Activated CD8-positive, alpha-beta memory T cell treated with anti-CD3 and anti-CD28 coated beads for 36 hours (primary cell): ENCODE results near the gene CYP26B1. TPM values are rescaled to one million over a fixed set of nuclear protein-coding genes. Genes with fewer than 3 reads are reported as not detected.

Experiments
- CTCF ChIA-PET: fragments of 350-600 bp; sonication (Branson Sonifier 250); formaldehyde crosslinking; loops from one replicate; lab custom pipeline; 2021; ENCODE audit warnings: antibody characterized with exemption; lab: Charles Lee
- POLR2A ChIA-PET: fragments of 350-600 bp; sonication (Branson Sonifier 250); formaldehyde crosslinking; loops from one replicate; lab custom pipeline; 2021; ENCODE audit warnings: antibody characterized with exemption; lab: Charles Lee
- total RNA-seq, 2 experiments: library from RNA; stranded (reverse); gene quantifications; one replicate each; pipeline ENCODE4 v1.2.3, GENCODE V29; 2021

Gene CYP26B1
- not detected for total RNA-seq

DNA sequence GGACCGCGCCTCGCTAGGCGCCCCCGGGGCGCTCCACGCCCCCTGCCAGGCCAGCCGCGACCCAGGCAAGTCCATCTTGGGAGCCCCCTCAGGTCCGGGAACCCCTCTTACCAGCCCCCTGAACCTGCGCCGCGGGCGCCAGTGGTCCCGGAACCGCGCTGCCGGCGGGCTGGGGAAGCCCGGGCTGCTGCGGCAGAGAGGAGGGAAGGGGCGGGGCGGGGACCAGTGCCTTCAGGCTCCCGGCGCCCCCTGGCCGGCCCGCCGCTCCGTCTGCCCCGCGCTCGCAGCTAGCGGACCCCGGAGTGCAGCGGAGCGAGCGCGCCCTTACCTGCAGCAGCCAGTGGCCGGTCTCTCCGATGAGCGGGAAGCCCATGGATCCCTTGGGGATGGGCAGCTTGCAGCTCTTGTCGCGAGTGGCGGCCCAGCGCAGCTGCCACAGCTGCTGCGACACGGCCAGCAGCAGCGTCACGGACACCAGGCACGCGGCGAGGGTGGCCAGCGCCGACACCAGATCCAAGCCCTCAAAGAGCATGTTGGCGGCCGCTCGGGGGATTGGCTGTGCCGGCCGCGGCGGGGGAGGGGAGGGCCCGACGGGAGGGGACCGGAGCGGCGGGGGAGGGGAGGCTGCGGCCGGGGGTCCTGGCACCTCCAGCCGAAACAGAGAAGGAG lies at the start of gene CYP26B1:
TSS of gene CYP26B1 (minus strand) at position 560 of the 669 bp plus-strand sequence. CDS start at position 532, 28 bp downstream.
- ChIA-PET CTCF (interaction anchor here (3.2 kb wide), 1 partner anchor 224 kb away, joined by 35 read pairs; no protein-coding TSS in a partner anchor), POLR2A (no interaction called here)

DNA sequence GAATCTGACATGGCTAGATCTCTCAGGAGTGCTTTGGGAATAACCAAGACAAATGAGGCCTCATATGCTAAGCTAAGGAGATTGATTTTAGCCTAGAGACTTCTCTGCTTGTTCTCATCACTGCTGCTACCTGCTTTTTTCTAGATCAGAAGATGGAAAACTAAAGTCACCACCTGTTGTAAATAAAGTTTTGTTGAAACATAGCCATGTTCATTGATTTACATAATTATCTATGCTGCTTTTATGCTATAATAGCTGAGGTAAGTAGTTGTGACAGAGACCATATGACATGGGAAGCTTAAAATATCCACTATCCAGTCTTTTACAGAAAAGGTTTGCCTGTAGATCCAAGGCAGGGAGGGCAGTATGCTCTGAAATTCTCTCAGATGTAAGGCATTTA lies 46.1 kb upstream of the CYP26B1 start:
- POLR2A ChIA-PET, result no interaction called here
- CTCF ChIA-PET, result no interaction called here

DNA sequence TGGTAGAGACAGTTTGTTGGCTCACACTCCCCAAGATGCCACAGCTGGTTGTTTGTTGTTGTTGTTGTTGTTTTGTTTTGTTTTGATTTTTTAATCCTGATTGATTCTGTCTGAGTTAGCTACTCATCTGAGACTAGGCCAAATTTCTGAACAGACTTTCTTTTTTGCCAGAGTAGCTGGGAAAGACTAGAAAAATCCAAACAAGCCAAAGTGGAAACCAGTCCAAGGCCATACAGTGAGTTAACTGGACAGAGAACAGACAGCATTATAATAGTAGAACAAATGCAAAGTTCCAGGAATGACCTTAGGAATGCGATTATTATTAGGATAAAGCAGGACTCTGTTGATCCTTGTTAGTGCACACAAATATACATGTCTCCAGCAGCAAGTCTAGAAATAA lies 43.8 kb upstream of the CYP26B1 start:
- ChIA-PET POLR2A (no interaction called here), CTCF (no interaction called here)

DNA sequence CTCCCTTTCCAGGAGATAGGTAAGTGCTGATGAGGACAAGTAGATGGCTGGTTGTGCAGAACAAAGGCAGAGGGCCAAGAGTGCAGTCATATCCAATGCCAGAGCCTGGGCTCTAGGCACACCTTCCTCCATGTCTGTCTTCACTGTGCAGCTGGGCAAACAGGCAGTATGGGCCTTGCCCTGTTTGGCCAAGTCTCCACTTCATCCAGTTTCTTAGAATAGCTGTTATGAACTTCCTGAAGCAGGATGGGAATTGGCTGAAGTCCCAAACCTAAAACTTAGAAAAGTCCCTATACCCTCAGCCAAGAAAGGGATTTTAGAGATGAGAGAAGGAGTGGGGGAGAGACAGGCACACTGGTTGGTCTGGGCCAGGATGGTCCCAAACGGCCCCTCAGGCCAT lies 37.5 kb upstream of the CYP26B1 start:
- POLR2A ChIA-PET, result no interaction called here

GRCh38 chr2:72183466-72183865 lies 35.8 kb upstream of the CYP26B1 start:
- ChIA-PET POLR2A (no interaction called here), CTCF (no interaction called here)

More for the DNA sequence above, 37.5 kb upstream of the CYP26B1 start:
- CTCF ChIA-PET, result no interaction called here

- CTCF ChIA-PET, result no interaction called here
- POLR2A ChIA-PET, result no interaction called here
These were observed 35.4 kb upstream of the CYP26B1 start for GRCh38 chr2:72183016-72183415.

- POLR2A ChIA-PET, result no interaction called here
- CTCF ChIA-PET, result no interaction called here
These were observed 34.9 kb upstream of the CYP26B1 start for GRCh38 chr2:72182547-72182946.

GRCh38 chr2:72181616-72182015 lies 34.0 kb upstream of the CYP26B1 start:
- POLR2A ChIA-PET, result no interaction called here

DNA sequence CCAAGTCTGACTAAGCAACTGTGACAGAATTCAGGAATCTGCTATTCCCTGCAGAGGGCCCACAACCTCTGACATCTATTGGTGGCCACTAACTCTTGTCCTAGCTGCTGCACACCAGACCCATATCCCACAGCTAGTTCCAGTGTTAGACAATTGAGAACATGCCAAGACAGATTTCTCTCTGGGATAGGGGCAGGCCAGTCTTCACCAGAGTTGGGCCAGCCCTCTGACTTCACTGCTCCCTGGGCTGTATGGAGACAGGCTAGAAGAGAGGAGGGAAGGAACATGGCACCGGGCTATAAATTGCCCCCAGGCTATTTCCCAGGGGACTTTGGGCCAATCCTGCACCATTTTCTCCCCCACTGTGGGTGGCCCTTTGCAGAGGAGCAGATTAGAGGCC lies 32.7 kb upstream of the CYP26B1 start:
- CTCF ChIA-PET, result no interaction called here
- POLR2A ChIA-PET, result no interaction called here

More at GRCh38 chr2:72181616-72182015, 34.0 kb upstream of the CYP26B1 start:
- CTCF ChIA-PET, result no interaction called here

DNA sequence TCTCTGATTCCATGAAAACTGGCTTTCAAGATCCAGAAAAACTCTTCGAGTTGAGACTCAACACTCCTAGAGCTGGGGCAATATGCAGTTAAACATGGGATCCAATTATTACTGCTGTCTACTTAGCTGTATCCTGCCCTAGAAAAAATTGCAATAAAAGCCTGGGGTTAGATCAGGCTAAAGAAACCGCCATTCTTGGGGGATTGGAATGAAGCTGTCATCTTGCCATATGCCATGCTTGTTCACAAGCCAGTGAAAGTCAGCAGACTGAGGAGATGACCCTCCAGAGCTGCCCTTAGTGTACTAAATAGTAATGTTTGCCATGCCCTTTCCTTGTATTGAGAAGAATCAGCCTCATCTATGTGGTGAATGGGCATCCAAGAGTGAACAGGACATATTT lies 30.9 kb upstream of the CYP26B1 start:
- ChIA-PET POLR2A (no interaction called here), CTCF (no interaction called here)

GRCh38 chr2:72176281-72176680 lies 28.6 kb upstream of the CYP26B1 start:
- ChIA-PET CTCF (no interaction called here), POLR2A (no interaction called here)

- CTCF ChIA-PET, result no interaction called here
- POLR2A ChIA-PET, result no interaction called here
These were observed 28.0 kb upstream of the CYP26B1 start for GRCh38 chr2:72175636-72176035.

DNA sequence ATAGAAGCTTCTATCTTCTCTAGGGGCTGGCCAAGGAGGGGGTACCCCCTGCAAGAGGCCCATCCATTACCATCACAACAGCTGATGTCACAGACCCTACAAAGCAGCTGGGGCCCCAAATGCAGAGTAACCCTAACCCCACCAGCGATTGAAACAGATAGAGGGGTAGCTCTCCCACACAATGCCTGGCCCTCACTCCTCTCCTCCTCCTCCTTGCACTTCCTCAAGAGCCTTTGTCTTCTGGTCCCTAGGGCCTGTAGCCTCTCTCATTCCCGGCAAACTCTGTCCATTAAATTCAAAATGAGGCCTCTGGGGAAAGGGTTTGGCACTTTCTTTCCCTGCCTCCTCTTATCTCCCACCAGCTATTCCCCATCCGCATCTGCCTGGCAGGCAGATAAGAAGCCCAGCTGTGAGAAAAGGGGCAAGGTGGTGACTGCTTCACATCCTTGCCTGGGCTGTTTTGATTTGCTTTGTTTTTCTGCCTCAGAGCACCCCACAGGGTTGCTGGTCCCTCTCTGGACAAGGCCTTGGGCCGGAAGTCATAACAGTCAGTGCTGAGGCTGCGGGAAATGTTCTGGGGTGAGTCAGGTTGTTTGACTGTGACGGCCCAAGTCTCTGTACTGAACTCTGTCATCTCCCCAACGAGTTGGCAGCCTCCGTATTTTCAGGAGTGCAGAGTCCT lies 26.1 kb upstream of the CYP26B1 start:
- CTCF ChIA-PET, result no interaction called here

GRCh38 chr2:72172478-72172877 lies 24.8 kb upstream of the CYP26B1 start:
- CTCF ChIA-PET, result no interaction called here
- POLR2A ChIA-PET, result no interaction called here

More for the DNA sequence above, 26.1 kb upstream of the CYP26B1 start:
- POLR2A ChIA-PET, result no interaction called here

- ChIA-PET POLR2A (no interaction called here), CTCF (no interaction called here)
These were observed 18.6 kb upstream of the CYP26B1 start for GRCh38 chr2:72166279-72166678.

GRCh38 chr2:72165792-72166191 lies 18.1 kb upstream of the CYP26B1 start:
- CTCF ChIA-PET, result no interaction called here

GRCh38 chr2:72162574-72162973 lies 14.9 kb upstream of the CYP26B1 start:
- POLR2A ChIA-PET, result no interaction called here
- CTCF ChIA-PET, result no interaction called here

More at GRCh38 chr2:72165792-72166191, 18.1 kb upstream of the CYP26B1 start:
- POLR2A ChIA-PET, result no interaction called here

DNA sequence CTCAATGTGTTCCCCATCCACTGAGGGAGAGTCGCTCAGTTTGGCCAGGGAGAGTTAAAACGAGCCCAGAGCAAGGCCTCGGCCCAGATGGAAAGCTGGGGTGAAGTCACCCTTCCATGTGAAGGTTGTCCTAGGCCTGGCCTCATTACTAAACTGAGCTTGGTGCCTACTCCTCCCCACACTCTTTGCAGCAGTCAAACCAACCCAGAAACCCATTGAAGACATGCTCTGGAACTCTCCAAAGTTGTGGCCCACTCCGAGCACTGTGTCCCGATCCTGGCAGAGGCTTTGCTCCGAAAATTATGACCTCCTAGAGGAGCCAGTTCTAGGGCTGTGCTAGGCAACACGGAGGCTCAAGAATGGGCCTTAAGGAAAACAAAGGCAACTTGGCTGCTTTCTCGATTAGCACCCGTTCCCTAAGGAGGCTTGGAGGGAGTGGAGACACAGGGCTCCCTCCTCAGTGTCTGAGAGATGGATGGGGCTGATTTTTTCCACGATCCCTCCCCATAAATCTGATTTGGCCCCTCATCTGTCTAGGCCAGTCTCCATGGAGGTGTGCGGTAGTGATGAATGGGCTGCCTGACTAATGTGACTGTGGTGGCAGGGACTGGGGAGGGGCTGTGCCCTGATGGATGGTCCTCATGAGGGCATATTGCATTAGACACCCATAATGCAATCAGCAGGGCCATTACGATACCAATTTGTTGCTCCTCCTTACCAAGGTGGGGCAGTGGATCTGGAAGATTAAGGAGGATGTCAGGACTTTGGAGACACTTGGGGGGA lies 11.7 kb upstream of the CYP26B1 start:
- POLR2A ChIA-PET, result no interaction called here
- CTCF ChIA-PET, result interaction anchor here (1.5 kb wide), 1 partner anchor 9 kb away, joined by 3 read pairs; no protein-coding TSS in a partner anchor

DNA sequence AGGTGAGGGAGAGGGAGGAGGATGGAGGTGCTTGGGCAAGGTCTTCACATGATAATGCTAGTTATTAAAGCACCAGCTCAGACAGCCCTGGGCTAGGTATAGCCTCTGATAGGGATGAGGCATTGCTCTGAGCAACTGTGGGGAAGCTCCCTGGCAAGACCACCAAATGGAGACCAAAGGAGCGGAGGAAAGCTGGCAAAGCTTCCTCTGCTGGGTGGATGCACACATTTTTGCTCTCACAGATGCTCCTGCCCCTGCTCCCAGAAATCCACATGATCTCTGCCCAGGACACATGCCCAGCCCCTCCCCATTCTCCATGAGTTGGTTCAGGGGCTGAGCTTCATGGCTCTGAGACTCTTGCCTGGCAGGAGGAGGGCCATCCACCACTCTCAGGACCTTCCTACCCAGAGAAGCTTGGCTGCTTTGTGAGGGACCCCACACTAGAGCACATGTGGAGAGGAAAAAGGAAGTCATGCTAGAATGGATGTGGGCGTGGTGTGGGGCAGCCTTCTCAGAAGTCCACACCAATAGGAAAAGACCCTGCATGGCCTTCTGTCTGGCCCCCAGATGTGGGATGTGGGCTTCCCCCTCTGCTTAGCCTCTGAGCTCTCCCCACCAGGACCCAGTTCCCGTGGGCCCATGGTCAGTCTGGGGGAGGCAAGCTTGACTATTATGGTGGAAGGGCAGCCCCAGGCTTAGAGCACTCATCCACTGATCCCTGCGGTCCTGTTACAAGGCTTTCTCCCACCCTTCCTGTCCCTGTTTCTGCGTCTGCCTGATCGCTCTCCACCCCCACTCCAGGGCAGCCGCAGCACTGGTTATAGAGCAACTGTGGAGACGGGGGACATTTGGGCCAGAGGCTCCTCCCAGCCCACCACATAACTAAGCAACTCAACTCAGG lies 10.5 kb upstream of the CYP26B1 start:
- CTCF ChIA-PET, result interaction anchor here (1.5 kb wide), 1 partner anchor 8 kb away, joined by 3 read pairs; no protein-coding TSS in a partner anchor

More for the DNA sequence above, 10.5 kb upstream of the CYP26B1 start:
- POLR2A ChIA-PET, result no interaction called here
